GM19438 (cell line): ENCODE data around the gene PARPBP.
"Not testable (repeated sequence)": the region's sequence is repeated elsewhere in the genome, so short reads cannot be mapped to it uniquely, and the experiment has no call there.

ENCODE experiments used
- ATAC-seq: cut with Tn5 transposase; IDR thresholded peaks from one replicate; pipeline ENCODE4 v1.9.1; 2021; ENCODE audit warnings: low read depth; ENCODE audit not compliant: unreplicated experiment

Gene PARPBP

GRCh38 chr12:102234599-102234998 is 114.6 kb downstream of the PARPBP start:
- ATAC-seq = no peak

GRCh38 chr12:102240859-102241258 is 120.9 kb downstream of the PARPBP start:
- ATAC-seq = not testable (repeated sequence)
